Measurements from ENCODE around the gene ASAH2.

DNA sequence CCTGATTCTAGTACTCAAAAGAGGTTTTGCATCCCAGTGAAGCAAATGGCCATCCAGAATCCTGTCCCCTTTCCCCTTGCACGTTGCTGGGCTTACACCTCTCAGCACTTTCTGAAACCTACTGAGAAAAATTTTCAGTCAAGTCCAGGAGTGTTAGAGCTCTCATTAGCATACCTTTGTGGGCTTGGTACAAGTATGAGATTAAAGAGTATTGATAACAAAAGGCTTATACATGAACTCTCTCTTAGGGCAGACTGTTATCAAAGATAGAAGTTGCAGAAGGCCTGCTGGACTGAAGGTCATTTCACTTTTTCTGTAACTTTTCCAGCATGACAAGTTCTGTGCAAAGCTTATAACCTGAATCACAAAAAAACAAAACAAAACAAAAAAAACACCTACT lies at the start of gene ASAH2:
- TF ChIP-seq, protein P1, sequence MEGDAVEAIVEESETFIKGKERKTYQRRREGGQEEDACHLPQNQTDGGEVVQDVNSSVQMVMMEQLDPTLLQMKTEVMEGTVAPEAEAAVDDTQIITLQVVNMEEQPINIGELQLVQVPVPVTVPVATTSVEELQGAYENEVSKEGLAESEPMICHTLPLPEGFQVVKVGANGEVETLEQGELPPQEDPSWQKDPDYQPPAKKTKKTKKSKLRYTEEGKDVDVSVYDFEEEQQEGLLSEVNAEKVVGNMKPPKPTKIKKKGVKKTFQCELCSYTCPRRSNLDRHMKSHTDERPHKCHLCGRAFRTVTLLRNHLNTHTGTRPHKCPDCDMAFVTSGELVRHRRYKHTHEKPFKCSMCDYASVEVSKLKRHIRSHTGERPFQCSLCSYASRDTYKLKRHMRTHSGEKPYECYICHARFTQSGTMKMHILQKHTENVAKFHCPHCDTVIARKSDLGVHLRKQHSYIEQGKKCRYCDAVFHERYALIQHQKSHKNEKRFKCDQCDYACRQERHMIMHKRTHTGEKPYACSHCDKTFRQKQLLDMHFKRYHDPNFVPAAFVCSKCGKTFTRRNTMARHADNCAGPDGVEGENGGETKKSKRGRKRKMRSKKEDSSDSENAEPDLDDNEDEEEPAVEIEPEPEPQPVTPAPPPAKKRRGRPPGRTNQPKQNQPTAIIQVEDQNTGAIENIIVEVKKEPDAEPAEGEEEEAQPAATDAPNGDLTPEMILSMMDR (IDR thresholded peaks at IDR 0.05), result no peak
- no peak for TF ChIP-seq POLR2A (IDR thresholded peaks at IDR 0.05; ENCODE audit: low read depth)

All from esophagus muscularis mucosa (tissue), 3 donors.